ENCODE measurements around the gene MICOS13.
"Not testable (repeated sequence)": the region's sequence is repeated elsewhere in the genome, so short reads cannot be mapped to it uniquely, and the experiment has no call there.

- TF ChIP-seq, protein P1, sequence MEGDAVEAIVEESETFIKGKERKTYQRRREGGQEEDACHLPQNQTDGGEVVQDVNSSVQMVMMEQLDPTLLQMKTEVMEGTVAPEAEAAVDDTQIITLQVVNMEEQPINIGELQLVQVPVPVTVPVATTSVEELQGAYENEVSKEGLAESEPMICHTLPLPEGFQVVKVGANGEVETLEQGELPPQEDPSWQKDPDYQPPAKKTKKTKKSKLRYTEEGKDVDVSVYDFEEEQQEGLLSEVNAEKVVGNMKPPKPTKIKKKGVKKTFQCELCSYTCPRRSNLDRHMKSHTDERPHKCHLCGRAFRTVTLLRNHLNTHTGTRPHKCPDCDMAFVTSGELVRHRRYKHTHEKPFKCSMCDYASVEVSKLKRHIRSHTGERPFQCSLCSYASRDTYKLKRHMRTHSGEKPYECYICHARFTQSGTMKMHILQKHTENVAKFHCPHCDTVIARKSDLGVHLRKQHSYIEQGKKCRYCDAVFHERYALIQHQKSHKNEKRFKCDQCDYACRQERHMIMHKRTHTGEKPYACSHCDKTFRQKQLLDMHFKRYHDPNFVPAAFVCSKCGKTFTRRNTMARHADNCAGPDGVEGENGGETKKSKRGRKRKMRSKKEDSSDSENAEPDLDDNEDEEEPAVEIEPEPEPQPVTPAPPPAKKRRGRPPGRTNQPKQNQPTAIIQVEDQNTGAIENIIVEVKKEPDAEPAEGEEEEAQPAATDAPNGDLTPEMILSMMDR (IDR thresholded peaks at IDR 0.05): not testable (repeated sequence)
- TF ChIP-seq, protein P2, sequence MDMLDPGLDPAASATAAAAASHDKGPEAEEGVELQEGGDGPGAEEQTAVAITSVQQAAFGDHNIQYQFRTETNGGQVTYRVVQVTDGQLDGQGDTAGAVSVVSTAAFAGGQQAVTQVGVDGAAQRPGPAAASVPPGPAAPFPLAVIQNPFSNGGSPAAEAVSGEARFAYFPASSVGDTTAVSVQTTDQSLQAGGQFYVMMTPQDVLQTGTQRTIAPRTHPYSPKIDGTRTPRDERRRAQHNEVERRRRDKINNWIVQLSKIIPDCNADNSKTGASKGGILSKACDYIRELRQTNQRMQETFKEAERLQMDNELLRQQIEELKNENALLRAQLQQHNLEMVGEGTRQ (IDR thresholded peaks at IDR 0.05; ENCODE audit: borderline replicate concordance, low read depth, low read length): not testable (repeated sequence)
- TF ChIP-seq POLR2AphosphoS5 (IDR thresholded peaks at IDR 0.05; ENCODE audit: low read depth, low read length); TEAD4 (IDR thresholded peaks at IDR 0.05; ENCODE audit: borderline replicate concordance, insufficient read depth); MXI1 (IDR thresholded peaks at IDR 0.05; ENCODE audit: low read depth, low read length); RFX5 (IDR thresholded peaks at IDR 0.05; ENCODE audit: low read length); TAF1 (IDR thresholded peaks at IDR 0.05; ENCODE audit: borderline replicate concordance, low read depth, low read length); SMC3 (IDR thresholded peaks at IDR 0.05; ENCODE audit: low read depth, low read length): not testable (repeated sequence)
Observed at GRCh38 chr19:5702053-5702410, 21.7 kb upstream of the MICOS13 start.

Data from SK-N-SH (cell line).